Caco-2 (cell line): ENCODE results near the gene SLC52A3. TPM values are rescaled to one million over a fixed set of nuclear protein-coding genes. Genes with fewer than 3 reads are reported as not detected.

Source experiments
- BruUV-seq: library from RNA; stranded (reverse); fragments of 400-500 nt; replicated peaks from 2 replicates; lab custom pipeline; 2021; lab: Mats Ljungman, UMichigan
- CTCF ChIA-PET: fragments of 300-600 bp; sonication (Branson Sonifier 250); formaldehyde crosslinking; loops from one replicate; lab custom pipeline; 2022; ENCODE audit warnings: antibody characterized with exemption; lab: Charles Lee
- POLR2A ChIA-PET: fragments of 300-600 bp; sonication (Branson Sonifier 250); formaldehyde crosslinking; loops from one replicate; lab custom pipeline; 2022; ENCODE audit warnings: antibody characterized with exemption; lab: Charles Lee
- DNase-seq, 2 experiments: peaks; one replicate each; pipeline versions ENCODE4 v3.0.0 to v3.0.0-alpha.2; 2020 to 2022
- H3K27me3 ChIP-seq: replicated peaks from 2 replicates; pipeline ENCODE4 v1.6.0; 2011; ENCODE audit warnings: low read length; ENCODE audit not compliant: control insufficient read depth, insufficient read depth
- H3K36me3 ChIP-seq: 2 replicates; pipeline ENCODE4 v1.5.1; 2011; ENCODE audit warnings: low read length; ENCODE audit not compliant: control insufficient read depth, insufficient read depth
- H3K4me1 ChIP-seq: fragments of 250-450 bp; sonication (Bioruptor Pico); 2 replicates; pipeline ENCODE4 v1.5.1; 2020; ENCODE audit warnings: mild to moderate bottlenecking
- H3K4me3 ChIP-seq: 2 replicates; pipeline ENCODE4 v1.5.1; 2011; ENCODE audit warnings: low read depth, mild to moderate bottlenecking, control low read depth, low read length
- H3K9me3 ChIP-seq: fragments of 250-450 bp; sonication (Bioruptor Pico); 2 replicates; pipeline ENCODE4 v1.5.1; 2020; ENCODE audit warnings: mild to moderate bottlenecking, moderate library complexity
- H3K27ac Mint-ChIP-seq: one replicate; pipeline ENCODE4 v1.8.0; 2022; ENCODE audit warnings: mixed read lengths; ENCODE audit not compliant: unreplicated experiment
- H3K27me3 Mint-ChIP-seq: one replicate; pipeline ENCODE4 v1.8.0; 2022; ENCODE audit warnings: mixed read lengths; ENCODE audit not compliant: insufficient read depth, unreplicated experiment
- H3K36me3 Mint-ChIP-seq: one replicate; pipeline ENCODE4 v1.8.0; 2022; ENCODE audit warnings: mild to moderate bottlenecking, mixed read lengths; ENCODE audit not compliant: insufficient read depth, unreplicated experiment
- H3K4me1 Mint-ChIP-seq: one replicate; pipeline ENCODE4 v1.8.0; 2022; ENCODE audit warnings: low read depth, mixed read lengths; ENCODE audit not compliant: unreplicated experiment
- H3K4me3 Mint-ChIP-seq: one replicate; pipeline ENCODE4 v1.8.0; 2022; ENCODE audit warnings: mild to moderate bottlenecking, moderate library complexity, mixed read lengths; ENCODE audit not compliant: unreplicated experiment
- H3K9me3 Mint-ChIP-seq: one replicate; pipeline ENCODE4 v1.8.0; 2022; ENCODE audit warnings: mixed read lengths; ENCODE audit not compliant: unreplicated experiment
- intact Hi-C: fragments of 100-400 bp; cut with micrococcal nuclease; formaldehyde crosslinking; loops from one replicate; pipeline ENCODE4 v1.10.0; 2022; ENCODE audit not compliant: unreplicated experiment
- total RNA-seq: library from RNA; stranded (reverse); gene quantifications from 2 replicates; pipeline ENCODE4 v1.2.3, GENCODE V29; 2022
- TF ChIP-seq, protein P1 (sequence below), 2 experiments: fragments of 200-600 bp in 1 of 2; IDR thresholded peaks; 1 replicate in 1 of 2; 2 replicates in 1 of 2; pipeline versions ENCODE4 v1.5.1 to v1.8.0; 2011 to 2022; ENCODE audit warnings: antibody characterized with exemption in 1 of 2, control low read depth in 1 of 2, inconsistent platforms in 1 of 2, low read depth in 1 of 2, low read length in 1 of 2, mild to moderate bottlenecking in 1 of 2, moderate library complexity in 1 of 2; ENCODE audit not compliant: insufficient read depth in 1 of 2, severe bottlenecking in 1 of 2, unreplicated experiment in 1 of 2

Gene SLC52A3
- total RNA-seq, 1 experiment from 2014 or later, result 0.50 TPM

DNA sequence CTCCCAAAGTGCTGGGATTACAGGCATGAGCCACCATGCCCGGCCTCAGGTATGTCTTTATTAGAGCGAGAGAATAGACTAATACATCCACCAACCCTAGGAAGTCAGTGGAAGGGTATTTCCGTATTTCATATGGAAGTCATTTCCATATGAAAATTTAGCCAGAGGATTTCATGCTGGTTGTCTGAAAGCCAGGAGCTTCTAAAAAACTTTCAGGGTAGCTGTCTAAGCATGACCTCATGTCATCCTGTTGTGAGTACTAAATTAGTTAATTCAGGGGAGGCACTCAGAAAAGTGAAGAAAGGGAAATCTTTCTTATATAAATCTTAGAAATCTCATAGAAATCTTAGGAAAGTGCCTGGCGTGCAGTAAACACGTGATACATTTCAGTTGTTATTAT, 16.5 kb downstream of the SLC52A3 start:
- DNase-seq, result no peak
- intact Hi-C loops, result no loop called here
- Mint-ChIP-seq H3K9me3 (peaks cover 10% of the 10 kb centered on the region), H3K27ac (no peak overlapping the region), H3K4me3 (no peak overlapping the region), H3K27me3 (no peaks in the 10 kb centered on the region), H3K36me3 (no peaks in the 10 kb centered on the region), H3K4me1 (no peaks in the 10 kb centered on the region)
- Histone ChIP-seq H3K4me1 (no peaks in the 10 kb centered on the region), H3K36me3 (no peaks in the 10 kb centered on the region), H3K9me3 (no peaks in the 10 kb centered on the region), H3K4me3 (no peak overlapping the region), H3K27me3 (no peaks in the 10 kb centered on the region; the same call in 1 of the 2 replicates)
- ChIA-PET POLR2A (no interaction called here), CTCF (no interaction called here)
- no TSS peak for BruUV-seq
- TF ChIP-seq, protein P1, sequence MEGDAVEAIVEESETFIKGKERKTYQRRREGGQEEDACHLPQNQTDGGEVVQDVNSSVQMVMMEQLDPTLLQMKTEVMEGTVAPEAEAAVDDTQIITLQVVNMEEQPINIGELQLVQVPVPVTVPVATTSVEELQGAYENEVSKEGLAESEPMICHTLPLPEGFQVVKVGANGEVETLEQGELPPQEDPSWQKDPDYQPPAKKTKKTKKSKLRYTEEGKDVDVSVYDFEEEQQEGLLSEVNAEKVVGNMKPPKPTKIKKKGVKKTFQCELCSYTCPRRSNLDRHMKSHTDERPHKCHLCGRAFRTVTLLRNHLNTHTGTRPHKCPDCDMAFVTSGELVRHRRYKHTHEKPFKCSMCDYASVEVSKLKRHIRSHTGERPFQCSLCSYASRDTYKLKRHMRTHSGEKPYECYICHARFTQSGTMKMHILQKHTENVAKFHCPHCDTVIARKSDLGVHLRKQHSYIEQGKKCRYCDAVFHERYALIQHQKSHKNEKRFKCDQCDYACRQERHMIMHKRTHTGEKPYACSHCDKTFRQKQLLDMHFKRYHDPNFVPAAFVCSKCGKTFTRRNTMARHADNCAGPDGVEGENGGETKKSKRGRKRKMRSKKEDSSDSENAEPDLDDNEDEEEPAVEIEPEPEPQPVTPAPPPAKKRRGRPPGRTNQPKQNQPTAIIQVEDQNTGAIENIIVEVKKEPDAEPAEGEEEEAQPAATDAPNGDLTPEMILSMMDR (IDR thresholded peaks at IDR 0.05; ENCODE audit: insufficient read depth in 1 of 2, low read depth in 1 of 2, low read length in 1 of 2, severe bottlenecking in 1 of 2, unreplicated experiment in 1 of 2), result no peak

DNA sequence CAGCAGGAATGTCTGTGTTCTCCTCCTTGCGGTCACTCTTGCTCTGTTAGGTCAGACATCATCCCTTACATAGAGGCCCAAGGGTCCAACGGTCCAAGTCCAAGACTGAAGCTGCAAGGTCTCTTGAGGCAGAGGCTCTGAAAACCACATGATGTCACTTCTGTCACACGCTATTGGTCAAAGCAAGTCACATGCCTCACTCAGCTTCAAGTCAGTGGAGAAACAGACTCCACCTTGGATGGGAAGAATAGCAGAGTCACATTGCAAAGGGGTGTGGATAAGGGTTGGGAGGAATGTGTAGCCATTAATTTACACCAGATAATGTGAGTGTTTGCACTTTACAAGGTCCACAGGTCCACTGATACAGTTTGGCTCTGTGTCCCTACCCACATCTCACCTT, 17.5 kb downstream of the SLC52A3 start:
- Histone ChIP-seq H3K4me1 (no peaks in the 10 kb centered on the region), H3K4me3 (no peak overlapping the region), H3K9me3 (peaks cover 2% of the 10 kb centered on the region; the same call in 1 of the 2 replicates), H3K27me3 (no peaks in the 10 kb centered on the region; the same call in 1 of the 2 replicates), H3K36me3 (no peaks in the 10 kb centered on the region)
- Mint-ChIP-seq H3K27ac (no peak overlapping the region), H3K27me3 (no peaks in the 10 kb centered on the region), H3K36me3 (no peaks in the 10 kb centered on the region), H3K4me3 (no peak overlapping the region), H3K9me3 (peaks cover 13% of the 10 kb centered on the region), H3K4me1 (no peaks in the 10 kb centered on the region)
- TF ChIP-seq, protein P1 (IDR thresholded peaks at IDR 0.05; ENCODE audit: insufficient read depth in 1 of 2, low read depth in 1 of 2, low read length in 1 of 2, severe bottlenecking in 1 of 2, unreplicated experiment in 1 of 2), result no peak
- intact Hi-C loops, result no loop called here
- BruUV-seq, result no TSS peak
- DNase-seq, result peak; percentile 38 to 80
- CTCF ChIA-PET, result interaction anchor here (0.6 to 0.7 kb wide), 2 partner anchors 12 to 22 kb away, joined by 3 read pairs; no protein-coding TSS in a partner anchor
- POLR2A ChIA-PET, result no interaction called here

GRCh38 chr20:745683-746301, 22.5 kb downstream of the SLC52A3 start:
- TF ChIP-seq, protein P1 (IDR thresholded peaks at IDR 0.05; ENCODE audit: insufficient read depth in 1 of 2, low read depth in 1 of 2, low read length in 1 of 2, severe bottlenecking in 1 of 2, unreplicated experiment in 1 of 2), result no peak
- intact Hi-C loops, result no loop called here
- no peak overlapping the region for H3K27ac Mint-ChIP-seq
- ChIA-PET CTCF (no interaction called here), POLR2A (no interaction called here)
- BruUV-seq, result no TSS peak
- H3K4me3 Mint-ChIP-seq, result no peak overlapping the region
- Histone ChIP-seq H3K36me3 (no peaks in the 10 kb centered on the region), H3K4me3 (no peak overlapping the region), H3K9me3 (peaks cover 22% of the 10 kb centered on the region), H3K27me3 (no peaks in the 10 kb centered on the region), H3K4me1 (no peaks in the 10 kb centered on the region)
- no peaks in the 10 kb centered on the region for H3K27me3 Mint-ChIP-seq
- H3K36me3 Mint-ChIP-seq, result no peaks in the 10 kb centered on the region
- no peaks in the 10 kb centered on the region for H3K4me1 Mint-ChIP-seq
- peaks cover 28% of the 10 kb centered on the region for H3K9me3 Mint-ChIP-seq
- no peak for DNase-seq
